CD14-positive monocyte (primary cell): ENCODE results near the gene METTL15. TPM values are rescaled to one million over a fixed set of nuclear protein-coding genes. Genes with fewer than 3 reads are reported as not detected.

ENCODE experiments used
- DNase-seq, 3 donors: peaks; one replicate each; pipeline ENCODE4 v3.0.0-alpha.2; 2011 to 2022
- H2AFZ ChIP-seq: 2 replicates; pipeline ENCODE4 v1.6.0; 2012; ENCODE audit warnings: mild to moderate bottlenecking, low read depth, low read length, inconsistent platforms; ENCODE audit not compliant: insufficient read depth, poor library complexity, severe bottlenecking
- H3K27ac ChIP-seq, 2 donors: 1 replicate in 1 of 2; 2 replicates in 1 of 2; pipeline ENCODE4 v1.5.1; 2012 to 2013; ENCODE audit warnings: low read length in 2 of 2, control low read depth in 1 of 2, inconsistent platforms in 1 of 2, low read depth in 1 of 2, mild to moderate bottlenecking in 1 of 2
- H3K27me3 ChIP-seq, 2 donors: one replicate each; pipeline versions ENCODE4 v1.6.0 to v1.6.1; 2011 to 2013; ENCODE audit warnings: low read length in 2 of 2; ENCODE audit not compliant: control insufficient read depth in 2 of 2, insufficient read depth in 2 of 2
- H3K36me3 ChIP-seq, 2 donors: replicated peaks in 1 of 2; 1 replicate in 1 of 2; 2 replicates in 1 of 2; pipeline versions ENCODE4 v1.5.1 to v1.6.1; 2012 to 2013; ENCODE audit warnings: low read length in 2 of 2, control low read depth in 1 of 2, inconsistent platforms in 1 of 2, mild to moderate bottlenecking in 1 of 2; ENCODE audit not compliant: insufficient read depth in 2 of 2, control insufficient read depth in 1 of 2
- H3K4me1 ChIP-seq, 2 donors: 1 replicate in 1 of 2; 2 replicates in 1 of 2; pipeline versions ENCODE4 v1.5.1 to v1.6.1; 2012 to 2013; ENCODE audit warnings: low read length in 2 of 2, control low read depth in 1 of 2, inconsistent platforms in 1 of 2, mild to moderate bottlenecking in 1 of 2, moderate library complexity in 1 of 2; ENCODE audit not compliant: insufficient read depth in 2 of 2, control insufficient read depth in 1 of 2
- H3K4me2 ChIP-seq: replicated peaks from 2 replicates; pipeline ENCODE3; 2012; ENCODE audit warnings: low read length, moderate library complexity, mild to moderate bottlenecking; ENCODE audit not compliant: poor library complexity, severe bottlenecking; ENCODE audit errors: extremely low read depth
- H3K4me3 ChIP-seq, 3 experiments: fragments of 200-600 bp in 1 of 3; sonication (generic) in 1 of 3; replicated peaks in 1 of 3; 1 replicate in 2 of 3; 2 replicates in 1 of 3; pipeline ENCODE4 v1.5.1; 2011 to 2013; ENCODE audit warnings: low read length in 3 of 3, mild to moderate bottlenecking in 3 of 3, control low read depth in 2 of 3, low read depth in 2 of 3, inconsistent platforms in 1 of 3, moderate library complexity in 1 of 3
- H3K79me2 ChIP-seq: 2 replicates; pipeline ENCODE4 v1.6.0; 2012; ENCODE audit warnings: mild to moderate bottlenecking, control low read depth, inconsistent platforms, low read length, moderate library complexity; ENCODE audit not compliant: insufficient read depth
- H3K9ac ChIP-seq: 2 replicates; pipeline ENCODE4 v1.6.0; 2017; ENCODE audit warnings: low read length, mild to moderate bottlenecking; ENCODE audit not compliant: insufficient read depth, poor library complexity, severe bottlenecking
- H3K9me3 ChIP-seq, 2 donors: replicated peaks in 1 of 2; 1 replicate in 1 of 2; 2 replicates in 1 of 2; pipeline versions ENCODE4 v1.5.1 to v1.6.1; 2012 to 2013; ENCODE audit warnings: low read length in 2 of 2, control low read depth in 1 of 2; ENCODE audit not compliant: control insufficient read depth in 1 of 2, insufficient read depth in 1 of 2
- H4K20me1 ChIP-seq: 2 replicates; pipeline ENCODE4 v1.6.0; 2012; ENCODE audit warnings: mild to moderate bottlenecking, low read length, control low read depth, moderate library complexity; ENCODE audit not compliant: insufficient read depth
- H3K27ac Mint-ChIP-seq, 7 donors: one replicate each; pipeline ENCODE4 v1.8.0; 2020; ENCODE audit warnings: mild to moderate bottlenecking in 7 of 7, mixed read lengths in 7 of 7, moderate library complexity in 6 of 7, inconsistent platforms in 2 of 7
- H3K27me3 Mint-ChIP-seq, 3 donors: one replicate each; pipeline ENCODE4 v1.8.0; 2021 to 2022; ENCODE audit warnings: low read depth in 3 of 3, mild to moderate bottlenecking in 3 of 3, mixed read lengths in 3 of 3, moderate library complexity in 3 of 3, inconsistent platforms in 1 of 3
- H3K36me3 Mint-ChIP-seq, 2 donors: one replicate each; pipeline ENCODE4 v1.8.0; 2020; ENCODE audit warnings: mixed read lengths in 2 of 2, inconsistent platforms in 1 of 2, mild to moderate bottlenecking in 1 of 2
- H3K4me1 Mint-ChIP-seq: one replicate; pipeline ENCODE4 v1.8.0; 2020; ENCODE audit warnings: mild to moderate bottlenecking, mixed read lengths
- H3K4me3 Mint-ChIP-seq, 2 donors: one replicate each; pipeline ENCODE4 v1.8.0; 2020; ENCODE audit warnings: mild to moderate bottlenecking in 2 of 2, mixed read lengths in 2 of 2, moderate library complexity in 1 of 2
- H3K9me3 Mint-ChIP-seq, 7 donors: one replicate each; pipeline ENCODE4 v1.8.0; 2020 to 2022; ENCODE audit warnings: mixed read lengths in 7 of 7, mild to moderate bottlenecking in 6 of 7, moderate library complexity in 6 of 7, inconsistent platforms in 2 of 7
- CTCF ChIP-seq: fragments of 200-600 bp; IDR thresholded peaks from one replicate; pipeline ENCODE4 v1.8.0; 2022; ENCODE audit warnings: antibody characterized with exemption, mild to moderate bottlenecking
- WGBS: methylation state at CpG from one replicate; pipeline ENCODE4 v1.1.5; 2013; ENCODE audit warnings: missing lambda C conversion rate; ENCODE audit not compliant: insufficient coverage; 5-methylcytosine and 5-hydroxymethylcytosine counted together
- intact Hi-C, 2 donors: fragments of 100-400 bp; cut with micrococcal nuclease; formaldehyde crosslinking; loops; one replicate each; pipeline versions ENCODE4 v1.15.0 to v1.15.1; 2023
- polyA plus RNA-seq, 3 donors: library from polyadenylated mRNA; depleted of rRNA in 1 of 3; unstranded in 2 of 3; stranded (reverse) in 1 of 3; fragments of 300-500 nt in 2 of 3; fragments of >200 nt in 1 of 3; fragmentation: Illumina TruSeq in 2 of 3; gene quantifications; 1 replicate in 2 of 3; 2 replicates in 1 of 3; pipeline ENCODE4 v1.2.3, GENCODE V29; 2012 to 2021

Gene METTL15
- polyA plus RNA-seq, 3 donors, result 2.3 to 2.9 (median 2.6) TPM

DNA sequence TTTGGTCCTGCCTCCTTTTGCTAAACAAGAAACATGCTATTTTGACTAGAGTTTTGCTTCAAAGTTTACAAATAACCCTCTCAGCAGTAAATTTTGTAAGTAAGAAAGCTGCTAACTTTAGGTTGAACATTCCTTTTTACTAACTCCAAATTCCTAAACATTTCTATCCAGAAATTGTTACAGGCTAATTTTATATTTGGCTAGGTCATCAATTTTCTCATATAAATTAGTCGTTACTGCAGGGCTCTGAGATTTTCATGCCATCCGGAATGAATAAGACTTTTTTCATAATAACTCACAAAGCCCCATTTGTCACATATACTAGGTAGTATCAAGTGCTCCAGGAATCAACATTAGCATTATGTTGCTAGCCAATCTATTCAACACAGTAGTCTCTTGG is 143.1 kb downstream of the METTL15 start:
- peaks cover 3 to 6% of the 10 kb centered on the region in 2 donors for H3K36me3 Mint-ChIP-seq
- no peak overlapping the region for H3K4me3 Mint-ChIP-seq
- H3K36me3 ChIP-seq, result no peaks in the 10 kb centered on the region

GRCh38 chr11:28257761-28258160 is 149.6 kb downstream of the METTL15 start:
- Mint-ChIP-seq H3K9me3 (peaks cover 0 to 22% (median 9%) of the 10 kb centered on the region in 7 donors), H3K4me1 (no peaks in the 10 kb centered on the region), H3K27ac (no peak overlapping the region), H3K4me3 (no peak overlapping the region), H3K36me3 (peaks cover under 1 to 3% of the 10 kb centered on the region in 2 donors), H3K27me3 (no peaks in the 10 kb centered on the region)
- Histone ChIP-seq H3K4me3 (no peak overlapping the region), H3K9me3 (peaks cover 4 to 8% of the 10 kb centered on the region in 2 donors), H4K20me1 (no peaks in the 10 kb centered on the region), H3K9ac (no peak overlapping the region), H3K27me3 (no peaks in the 10 kb centered on the region), H2AFZ (no peak overlapping the region), H3K79me2 (no peaks in the 10 kb centered on the region), H3K27ac (no peak overlapping the region), H3K4me2 (no peak overlapping the region), H3K36me3 (no peaks in the 10 kb centered on the region), H3K4me1 (no peaks in the 10 kb centered on the region)
- intact Hi-C loops, result no loop called here
- TF ChIP-seq CTCF, result no peak
- no peak for DNase-seq

More for the DNA sequence above, 143.1 kb downstream of the METTL15 start:
- TF ChIP-seq CTCF, result no peak
- H3K27me3 Mint-ChIP-seq, result no peaks in the 10 kb centered on the region
- no peak for DNase-seq
- H3K9me3 ChIP-seq, result peaks cover 4% of the 10 kb centered on the region in 2 donors
- no peak overlapping the region for H3K27ac Mint-ChIP-seq
- H3K4me1 Mint-ChIP-seq, result no peaks in the 10 kb centered on the region
- H3K4me2 ChIP-seq, result no peak overlapping the region
- no peak overlapping the region for H2AFZ ChIP-seq
- WGBS, result no CpG with 5 or more reads among the region's 2 CpGs
- H3K9me3 Mint-ChIP-seq, result peaks cover 0 to 14% (median 6%) of the 10 kb centered on the region in 7 donors
- intact Hi-C loops, result no loop called here
- no peaks in the 10 kb centered on the region for H3K79me2 ChIP-seq
- H3K27ac ChIP-seq, result no peak overlapping the region
- H3K4me1 ChIP-seq, result no peaks in the 10 kb centered on the region
- H4K20me1 ChIP-seq, result no peaks in the 10 kb centered on the region
- H3K27me3 ChIP-seq, result no peaks in the 10 kb centered on the region
- no peak overlapping the region for H3K9ac ChIP-seq
- H3K4me3 ChIP-seq, result no peak overlapping the region
